Loucy (cell line): ENCODE measurements around the gene CELSR1.

ENCODE experiments used
- H2AFZ ChIP-seq: fragments of 200-600 bp; sonication (generic); 2 replicates; pipeline ENCODE4 v1.6.0; 2016; ENCODE audit warnings: antibody characterized with exemption, mild to moderate bottlenecking, low read length, moderate library complexity
- H3F3A ChIP-seq: fragments of 200-600 bp; 2 replicates; pipeline ENCODE4 v1.6.0; 2016; ENCODE audit warnings: antibody characterized with exemption, low read depth, mild to moderate bottlenecking
- H3K27me3 ChIP-seq: fragments of 200-600 bp; sonication (generic); 2 replicates; pipeline ENCODE4 v1.6.1; 2014; ENCODE audit warnings: low read length, mild to moderate bottlenecking; ENCODE audit not compliant: insufficient read depth, poor library complexity, severe bottlenecking
- H3K36me3 ChIP-seq: fragments of 200-600 bp; sonication (generic); 2 replicates; pipeline ENCODE4 v1.6.1; 2016; ENCODE audit warnings: low read length; ENCODE audit not compliant: insufficient read depth
- H3K4me1 ChIP-seq: fragments of 200-600 bp; sonication (generic); 2 replicates; pipeline ENCODE4 v1.5.1; 2014; ENCODE audit warnings: low read length, mild to moderate bottlenecking; ENCODE audit not compliant: insufficient read depth, poor library complexity, severe bottlenecking
- H3K4me2 ChIP-seq: fragments of 200-600 bp; sonication (generic); 2 replicates; pipeline ENCODE4 v1.6.0; 2014; ENCODE audit warnings: antibody characterized with exemption, low read length, low read depth, mild to moderate bottlenecking; ENCODE audit not compliant: poor library complexity, severe bottlenecking
- H3K4me3 ChIP-seq: fragments of 200-600 bp; sonication (generic); 2 replicates; pipeline ENCODE4 v1.5.1; 2014; ENCODE audit warnings: low read length, mild to moderate bottlenecking, mixed read lengths; ENCODE audit not compliant: poor library complexity, severe bottlenecking
- H3K79me2 ChIP-seq: fragments of 200-600 bp; sonication (generic); 2 replicates; pipeline ENCODE4 v1.6.1; 2014; ENCODE audit warnings: low read length; ENCODE audit not compliant: insufficient read depth
- H3K9ac ChIP-seq: fragments of 200-600 bp; sonication (generic); 2 replicates; pipeline ENCODE4 v1.6.0; 2014; ENCODE audit warnings: mild to moderate bottlenecking, low read depth, low read length, moderate library complexity; ENCODE audit not compliant: poor library complexity, severe bottlenecking
- H3K9me2 ChIP-seq: fragments of 200-600 bp; sonication (generic); replicated peaks from 2 replicates; pipeline ENCODE4 v1.6.1; 2016; ENCODE audit warnings: low read depth, low read length, mixed read lengths
- H3K9me3 ChIP-seq: fragments of 200-600 bp; sonication (generic); 2 replicates; pipeline ENCODE4 v1.6.1; 2014; ENCODE audit warnings: mild to moderate bottlenecking, antibody characterized with exemption, low read length, low read depth; ENCODE audit not compliant: insufficient read depth
- H4K20me1 ChIP-seq: fragments of 200-600 bp; sonication (generic); 2 replicates; pipeline ENCODE4 v1.6.0; 2014; ENCODE audit warnings: antibody characterized with exemption, low read length, mild to moderate bottlenecking; ENCODE audit not compliant: insufficient read depth, poor library complexity, severe bottlenecking
- EZH2phosphoT487 ChIP-seq: fragments of 200-600 bp; IDR thresholded peaks from 2 replicates; pipeline ENCODE4 v1.6.1; 2018; ENCODE audit warnings: antibody characterized with exemption, mild to moderate bottlenecking, moderate library complexity, borderline replicate concordance
- TF ChIP-seq, protein P1 (sequence below): fragments of 200-600 bp; sonication (generic); conservative IDR thresholded peaks from 2 replicates; pipeline ENCODE4 v1.5.1; 2014; ENCODE audit warnings: mild to moderate bottlenecking, antibody characterized with exemption, low read length

CELSR1 gene

DNA sequence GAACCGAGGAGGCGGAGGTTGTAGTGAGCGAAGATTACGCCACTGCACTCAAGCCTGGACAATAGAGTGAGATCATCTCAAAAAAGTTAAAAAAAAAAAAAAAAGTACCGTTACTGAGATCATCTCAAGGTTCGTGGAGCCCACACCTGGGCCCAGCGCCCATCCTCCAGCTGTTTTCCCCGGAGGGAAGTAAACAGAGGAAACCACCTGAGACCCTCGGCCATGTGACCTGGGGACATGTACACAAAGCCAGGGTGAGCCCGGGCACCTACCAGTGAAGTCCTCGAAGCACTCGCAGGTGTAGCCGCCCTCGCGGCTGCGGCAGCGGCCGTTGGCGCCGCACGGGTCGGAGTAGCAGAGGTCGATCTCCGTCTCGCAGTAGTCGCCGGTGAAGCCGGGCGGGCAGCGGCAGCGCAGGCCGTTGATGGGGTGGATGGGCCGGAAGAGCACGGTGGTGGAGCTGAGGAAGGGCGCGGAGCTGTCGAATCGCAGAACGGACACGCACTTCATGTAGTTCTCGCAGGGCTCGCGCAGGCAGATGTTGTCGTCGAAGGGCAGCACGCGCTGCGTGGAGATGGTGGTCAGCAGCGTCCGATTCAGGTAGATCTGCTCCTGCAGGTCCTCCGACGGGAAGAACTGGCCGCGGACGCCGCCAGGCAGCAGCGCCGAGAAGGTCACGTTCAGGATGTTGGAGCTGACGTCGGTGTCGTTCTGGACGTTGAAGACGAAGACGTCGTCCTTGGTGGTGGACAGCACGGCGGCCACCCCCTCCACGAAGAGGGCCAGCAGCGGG is 73.8 kb downstream of the CELSR1 start:
- Histone ChIP-seq H3K27me3 (no peaks in the 10 kb centered on the region), H2AFZ (no peak overlapping the region), H3K4me3 (no peak overlapping the region), H3K9me2 (no peaks in the 10 kb centered on the region), H4K20me1 (no peaks in the 10 kb centered on the region), H3K9me3 (no peaks in the 10 kb centered on the region), H3K36me3 (no peaks in the 10 kb centered on the region), H3K79me2 (no peaks in the 10 kb centered on the region), H3K9ac (no peak overlapping the region), H3F3A (no peaks in the 10 kb centered on the region), H3K4me1 (no peaks in the 10 kb centered on the region), H3K4me2 (no peak overlapping the region)
- TF ChIP-seq, protein P1, sequence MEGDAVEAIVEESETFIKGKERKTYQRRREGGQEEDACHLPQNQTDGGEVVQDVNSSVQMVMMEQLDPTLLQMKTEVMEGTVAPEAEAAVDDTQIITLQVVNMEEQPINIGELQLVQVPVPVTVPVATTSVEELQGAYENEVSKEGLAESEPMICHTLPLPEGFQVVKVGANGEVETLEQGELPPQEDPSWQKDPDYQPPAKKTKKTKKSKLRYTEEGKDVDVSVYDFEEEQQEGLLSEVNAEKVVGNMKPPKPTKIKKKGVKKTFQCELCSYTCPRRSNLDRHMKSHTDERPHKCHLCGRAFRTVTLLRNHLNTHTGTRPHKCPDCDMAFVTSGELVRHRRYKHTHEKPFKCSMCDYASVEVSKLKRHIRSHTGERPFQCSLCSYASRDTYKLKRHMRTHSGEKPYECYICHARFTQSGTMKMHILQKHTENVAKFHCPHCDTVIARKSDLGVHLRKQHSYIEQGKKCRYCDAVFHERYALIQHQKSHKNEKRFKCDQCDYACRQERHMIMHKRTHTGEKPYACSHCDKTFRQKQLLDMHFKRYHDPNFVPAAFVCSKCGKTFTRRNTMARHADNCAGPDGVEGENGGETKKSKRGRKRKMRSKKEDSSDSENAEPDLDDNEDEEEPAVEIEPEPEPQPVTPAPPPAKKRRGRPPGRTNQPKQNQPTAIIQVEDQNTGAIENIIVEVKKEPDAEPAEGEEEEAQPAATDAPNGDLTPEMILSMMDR: no peak
- no peak for TF ChIP-seq EZH2phosphoT487

DNA sequence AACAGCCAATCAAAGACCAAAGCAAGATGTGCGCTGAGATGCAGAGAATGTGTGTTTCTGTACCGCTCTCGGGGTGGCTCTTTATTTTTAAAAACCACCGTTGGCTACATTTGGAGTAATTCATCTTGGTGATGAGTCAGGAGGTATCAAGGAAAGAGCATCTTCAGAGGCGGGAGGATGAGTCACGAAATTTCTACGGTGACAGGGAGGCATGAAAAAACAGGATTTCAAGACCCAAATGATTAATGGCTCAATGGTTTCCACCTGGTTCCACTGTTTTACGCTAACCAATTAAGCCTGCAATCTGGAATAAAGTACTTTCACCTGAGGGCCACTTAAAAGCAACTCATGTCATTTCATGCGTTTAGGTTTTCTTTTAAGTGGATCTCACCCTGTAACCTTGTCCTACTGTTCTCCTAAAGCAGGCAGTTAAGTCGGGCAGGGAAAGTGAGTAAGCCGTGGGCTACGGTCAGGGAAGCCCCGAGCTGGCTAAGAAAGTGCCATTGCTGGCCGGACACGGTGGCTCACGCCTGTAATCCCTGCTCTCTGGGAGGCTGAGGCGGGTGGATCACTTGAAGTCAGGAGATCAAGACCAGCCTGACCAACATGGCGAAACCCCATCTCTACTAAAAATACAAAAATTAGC is 74.6 kb downstream of the CELSR1 start:
- H4K20me1 ChIP-seq: no peaks in the 10 kb centered on the region
- TF ChIP-seq EZH2phosphoT487: no peak
- TF ChIP-seq, protein P1: no peak
- no peaks in the 10 kb centered on the region for H3K79me2 ChIP-seq
- H3K9ac ChIP-seq: no peak overlapping the region
- no peaks in the 10 kb centered on the region for H3K4me1 ChIP-seq
- no peaks in the 10 kb centered on the region for H3K9me3 ChIP-seq
- no peak overlapping the region for H3K4me2 ChIP-seq
- H3K9me2 ChIP-seq: no peaks in the 10 kb centered on the region
- H3K27me3 ChIP-seq: no peaks in the 10 kb centered on the region
- no peak overlapping the region for H2AFZ ChIP-seq
- no peak overlapping the region for H3K4me3 ChIP-seq
- H3K36me3 ChIP-seq: no peaks in the 10 kb centered on the region
- H3F3A ChIP-seq: no peaks in the 10 kb centered on the region

DNA sequence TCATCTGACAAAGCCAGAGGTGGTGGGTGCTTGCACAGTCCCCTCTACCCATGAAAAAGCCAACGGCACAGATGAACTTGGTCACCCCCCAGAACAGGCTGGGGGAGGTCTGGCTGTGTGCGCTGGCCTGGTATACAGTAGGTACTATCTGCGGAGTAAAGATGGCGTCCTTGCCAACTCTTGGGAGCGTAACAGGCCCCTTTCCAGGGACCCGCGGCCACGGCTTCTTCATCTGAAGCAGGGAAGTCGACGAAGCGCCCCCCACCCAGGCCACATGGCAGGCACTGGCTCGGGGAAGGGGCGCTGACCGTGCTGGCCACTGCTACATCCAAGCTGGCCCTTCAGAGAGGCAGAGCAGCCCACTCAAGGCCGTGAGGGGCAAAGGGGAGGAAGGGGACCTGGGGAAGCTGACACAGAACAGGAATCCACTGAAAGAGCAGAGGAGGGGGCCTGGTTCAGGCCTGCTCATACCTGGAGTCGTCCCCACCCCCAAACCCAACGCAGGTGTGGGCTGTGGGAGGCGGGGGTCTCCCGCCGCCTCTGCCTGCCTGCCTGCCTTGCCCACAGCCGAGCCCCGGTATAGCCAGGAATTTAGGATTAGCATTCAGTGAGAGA is 75.7 kb downstream of the CELSR1 start:
- H3K4me2 ChIP-seq: no peak overlapping the region
- no peaks in the 10 kb centered on the region for H3K4me1 ChIP-seq
- H2AFZ ChIP-seq: no peak overlapping the region
- no peaks in the 10 kb centered on the region for H4K20me1 ChIP-seq
- TF ChIP-seq, protein P1: no peak
- TF ChIP-seq EZH2phosphoT487: no peak
- H3K27me3 ChIP-seq: no peaks in the 10 kb centered on the region
- H3F3A ChIP-seq: no peaks in the 10 kb centered on the region
- no peaks in the 10 kb centered on the region for H3K36me3 ChIP-seq
- H3K9me2 ChIP-seq: no peaks in the 10 kb centered on the region
- H3K4me3 ChIP-seq: no peak overlapping the region
- H3K79me2 ChIP-seq: no peaks in the 10 kb centered on the region
- H3K9ac ChIP-seq: no peak overlapping the region
- H3K9me3 ChIP-seq: no peaks in the 10 kb centered on the region
